Measurements from ENCODE around the gene PCDHB10.

DNA sequence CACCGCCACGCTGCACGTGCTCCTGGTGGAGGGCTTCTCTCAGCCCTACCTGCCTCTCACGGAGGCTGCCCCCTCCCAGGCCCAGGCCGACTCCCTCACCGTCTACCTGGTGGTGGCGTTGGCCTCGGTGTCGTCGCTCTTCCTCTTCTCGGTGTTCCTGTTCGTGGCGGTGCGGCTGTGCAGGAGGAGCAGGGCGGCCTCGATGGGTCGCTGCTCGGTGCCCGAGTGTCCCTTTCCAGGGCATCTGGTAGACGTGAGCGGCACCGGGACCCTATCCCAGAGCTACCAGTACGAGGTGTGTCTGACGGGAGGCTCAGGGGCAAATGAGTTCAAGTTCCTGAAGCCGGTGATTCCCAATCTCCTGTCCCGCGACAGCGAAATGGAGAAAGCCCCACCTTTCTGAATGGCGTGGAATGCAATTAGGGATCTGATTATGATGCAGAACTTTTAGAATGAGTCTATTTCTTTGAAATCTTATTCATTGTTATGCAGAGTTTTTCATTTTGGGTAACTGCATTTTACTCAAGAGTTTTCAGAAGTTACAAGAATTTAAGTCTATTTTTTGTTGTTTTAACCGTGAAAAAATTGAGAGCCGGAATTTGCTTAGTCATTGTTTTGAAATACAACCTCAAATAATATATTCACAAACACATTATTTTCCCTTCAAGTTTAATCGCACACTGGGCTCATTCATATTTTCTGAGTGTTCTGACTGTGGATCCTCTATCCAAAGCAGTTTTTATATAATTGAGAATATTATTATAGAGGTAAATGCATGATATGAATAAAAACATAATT, 44.6 kb downstream of the PCDHB10 start:
- TF ChIP-seq PPARA (CRISPR knock-in tag; IDR thresholded peaks at IDR 0.05; ENCODE audit: borderline replicate concordance) (no peak), RARB (CRISPR knock-in tag; IDR thresholded peaks at IDR 0.05) (no peak), ARNTL (CRISPR knock-in tag; IDR thresholded peaks at IDR 0.05; ENCODE audit: borderline replicate concordance, low read depth) (no peak), ISL1 (CRISPR knock-in tag; IDR thresholded peaks at IDR 0.05) (no peak), ZFP30 (CRISPR knock-in tag; IDR thresholded peaks at IDR 0.05) (no peak), ZFP3 (CRISPR knock-in tag; IDR thresholded peaks at IDR 0.05) (no peak)
